Measurements from ENCODE around the gene PLXNA4.

The PLXNA4 gene

GRCh38 chr7:132558815-132559214 is 17.5 kb downstream of the PLXNA4 start:
- no peak overlapping the region for H3K4me2 ChIP-seq (ENCODE audit: low read depth, low read length, poor library complexity, severe bottlenecking)
- H3F3A ChIP-seq (ENCODE audit: insufficient read depth) = no peaks in the 10 kb centered on the region
- H3K9me2 ChIP-seq (replicated peaks; ENCODE audit: insufficient read depth, low read length) = no peaks in the 10 kb centered on the region
- no peaks in the 10 kb centered on the region for H4K20me1 ChIP-seq (ENCODE audit: low read depth, low read length)
- H3K36me3 ChIP-seq (ENCODE audit: low read length) = no peaks in the 10 kb centered on the region
- H3K4me3 ChIP-seq (ENCODE audit: insufficient read depth, low read length, poor library complexity, severe bottlenecking) = no peak overlapping the region
- no peak overlapping the region for H2AFZ ChIP-seq (ENCODE audit: low read depth, low read length, severe bottlenecking)
- no peaks in the 10 kb centered on the region for H3K79me2 ChIP-seq (ENCODE audit: insufficient read depth, low read length)
- H3K9ac ChIP-seq (ENCODE audit: low read length) = no peak overlapping the region
- H3K27ac ChIP-seq (ENCODE audit: low read depth, low read length) = no peak overlapping the region
- H3K9me3 ChIP-seq (ENCODE audit: insufficient read depth, low read length) = no peaks in the 10 kb centered on the region
- no peaks in the 10 kb centered on the region for H3K27me3 ChIP-seq (ENCODE audit: low read length)
- no peak for TF ChIP-seq CTCF (IDR thresholded peaks at IDR 0.05; ENCODE audit: insufficient read depth, low read length, poor library complexity, severe bottlenecking)
- TF ChIP-seq EZH2phosphoT487 (conservative IDR thresholded peaks at IDR 0.05; ENCODE audit: low read length) = no peak

- Histone ChIP-seq H3K9ac (ENCODE audit: low read length) (no peak overlapping the region), H3K9me3 (ENCODE audit: insufficient read depth, low read length) (no peaks in the 10 kb centered on the region), H3K79me2 (ENCODE audit: insufficient read depth, low read length) (no peaks in the 10 kb centered on the region), H3K4me3 (ENCODE audit: insufficient read depth, low read length, poor library complexity, severe bottlenecking) (no peak overlapping the region), H3K9me2 (replicated peaks; ENCODE audit: insufficient read depth, low read length) (no peaks in the 10 kb centered on the region), H3F3A (ENCODE audit: insufficient read depth) (no peaks in the 10 kb centered on the region), H3K27me3 (ENCODE audit: low read length) (no peaks in the 10 kb centered on the region), H3K27ac (ENCODE audit: low read depth, low read length) (no peak overlapping the region), H3K4me2 (ENCODE audit: low read depth, low read length, poor library complexity, severe bottlenecking) (no peak overlapping the region), H2AFZ (ENCODE audit: low read depth, low read length, severe bottlenecking) (no peak overlapping the region), H4K20me1 (ENCODE audit: low read depth, low read length) (no peaks in the 10 kb centered on the region), H3K36me3 (ENCODE audit: low read length) (no peaks in the 10 kb centered on the region)
- TF ChIP-seq CTCF (IDR thresholded peaks at IDR 0.05; ENCODE audit: insufficient read depth, low read length, poor library complexity, severe bottlenecking) = no peak
- TF ChIP-seq EZH2phosphoT487 (conservative IDR thresholded peaks at IDR 0.05; ENCODE audit: low read length) = no peak
Measured at GRCh38 chr7:132557489-132558044, 18.7 kb downstream of the PLXNA4 start.

GRCh38 chr7:132554446-132554845 is 21.8 kb downstream of the PLXNA4 start:
- H3K36me3 ChIP-seq (ENCODE audit: low read length) = no peaks in the 10 kb centered on the region
- H3K27ac ChIP-seq (ENCODE audit: low read depth, low read length) = no peak overlapping the region
- H3K9ac ChIP-seq (ENCODE audit: low read length) = no peak overlapping the region
- H3K9me3 ChIP-seq (ENCODE audit: insufficient read depth, low read length) = no peaks in the 10 kb centered on the region
- no peaks in the 10 kb centered on the region for H3F3A ChIP-seq (ENCODE audit: insufficient read depth)
- H3K4me2 ChIP-seq (ENCODE audit: low read depth, low read length, poor library complexity, severe bottlenecking) = no peak overlapping the region
- no peaks in the 10 kb centered on the region for H3K79me2 ChIP-seq (ENCODE audit: insufficient read depth, low read length)
- H3K9me2 ChIP-seq (replicated peaks; ENCODE audit: insufficient read depth, low read length) = no peaks in the 10 kb centered on the region
- no peak overlapping the region for H2AFZ ChIP-seq (ENCODE audit: low read depth, low read length, severe bottlenecking)
- H3K4me3 ChIP-seq (ENCODE audit: insufficient read depth, low read length, poor library complexity, severe bottlenecking) = no peak overlapping the region
- TF ChIP-seq CTCF (IDR thresholded peaks at IDR 0.05; ENCODE audit: insufficient read depth, low read length, poor library complexity, severe bottlenecking) = no peak
- no peak for TF ChIP-seq EZH2phosphoT487 (conservative IDR thresholded peaks at IDR 0.05; ENCODE audit: low read length)
- no peaks in the 10 kb centered on the region for H4K20me1 ChIP-seq (ENCODE audit: low read depth, low read length)
- H3K27me3 ChIP-seq (ENCODE audit: low read length) = no peaks in the 10 kb centered on the region
